Suprapubic skin (tissue), 3 donors: Measurements from ENCODE around the gene ROS1.

ENCODE experiments used
- POLR2A ChIP-seq, 2 donors: fragments of 450-650 bp; IDR thresholded peaks; one replicate each; pipeline ENCODE4 v1.6.1; 2017; ENCODE audit warnings: antibody characterized with exemption in 2 of 2, mild to moderate bottlenecking in 2 of 2, moderate library complexity in 2 of 2
- TF ChIP-seq, protein P1 (sequence below), 2 donors: fragments of 200-600 bp in 1 of 2; fragments of 450-650 bp in 1 of 2; sonication (generic) in 1 of 2; IDR thresholded peaks; one replicate each; pipeline ENCODE4 v1.5.1; 2016 to 2019; ENCODE audit warnings: antibody characterized with exemption in 2 of 2, mild to moderate bottlenecking in 1 of 2, moderate library complexity in 1 of 2

- TF ChIP-seq, protein P1, sequence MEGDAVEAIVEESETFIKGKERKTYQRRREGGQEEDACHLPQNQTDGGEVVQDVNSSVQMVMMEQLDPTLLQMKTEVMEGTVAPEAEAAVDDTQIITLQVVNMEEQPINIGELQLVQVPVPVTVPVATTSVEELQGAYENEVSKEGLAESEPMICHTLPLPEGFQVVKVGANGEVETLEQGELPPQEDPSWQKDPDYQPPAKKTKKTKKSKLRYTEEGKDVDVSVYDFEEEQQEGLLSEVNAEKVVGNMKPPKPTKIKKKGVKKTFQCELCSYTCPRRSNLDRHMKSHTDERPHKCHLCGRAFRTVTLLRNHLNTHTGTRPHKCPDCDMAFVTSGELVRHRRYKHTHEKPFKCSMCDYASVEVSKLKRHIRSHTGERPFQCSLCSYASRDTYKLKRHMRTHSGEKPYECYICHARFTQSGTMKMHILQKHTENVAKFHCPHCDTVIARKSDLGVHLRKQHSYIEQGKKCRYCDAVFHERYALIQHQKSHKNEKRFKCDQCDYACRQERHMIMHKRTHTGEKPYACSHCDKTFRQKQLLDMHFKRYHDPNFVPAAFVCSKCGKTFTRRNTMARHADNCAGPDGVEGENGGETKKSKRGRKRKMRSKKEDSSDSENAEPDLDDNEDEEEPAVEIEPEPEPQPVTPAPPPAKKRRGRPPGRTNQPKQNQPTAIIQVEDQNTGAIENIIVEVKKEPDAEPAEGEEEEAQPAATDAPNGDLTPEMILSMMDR (IDR thresholded peaks at IDR 0.05) = no peak
- no peak for TF ChIP-seq POLR2A (IDR thresholded peaks at IDR 0.05)
Observed at GRCh38 chr6:117338567-117338966, 87.2 kb downstream of the ROS1 start.
